Measurements from ENCODE around the gene PLD5.

PLD5 gene

DNA sequence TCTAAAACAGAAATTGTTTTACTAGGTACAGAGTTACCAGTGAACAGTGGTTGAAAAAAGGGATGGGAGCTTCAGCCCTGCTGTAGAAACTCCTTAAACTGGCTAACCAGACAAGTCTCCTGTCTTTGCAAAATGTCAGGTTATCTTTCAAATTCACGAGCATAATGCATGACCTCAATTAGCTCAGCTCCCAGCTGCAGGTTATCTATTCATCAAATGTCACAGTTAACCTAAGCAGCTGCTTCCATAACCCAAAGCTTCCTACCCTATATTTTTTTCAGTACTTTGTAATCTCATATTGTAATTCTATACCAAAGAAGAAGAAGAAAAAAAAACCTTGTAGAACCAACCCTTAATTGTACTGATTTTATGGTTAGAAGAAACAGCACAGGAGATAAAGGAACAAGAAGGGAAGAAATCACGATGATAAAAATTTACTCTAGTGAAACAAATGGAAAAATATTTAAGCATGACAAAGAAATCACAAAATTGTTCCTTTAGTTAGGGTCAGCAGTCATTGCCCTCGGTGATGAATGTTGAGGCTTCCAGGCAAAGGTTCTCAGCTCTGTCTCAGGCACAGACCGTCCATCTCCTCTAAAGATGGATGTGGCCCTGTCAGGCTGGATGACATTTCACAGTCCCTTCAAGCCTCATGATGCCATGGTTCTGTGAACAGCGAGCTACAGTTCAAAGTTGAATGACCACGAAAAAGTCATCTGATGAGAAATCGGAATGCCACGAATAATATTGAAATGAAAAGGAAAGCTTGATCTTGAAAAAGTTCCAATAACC, 95.9 kb downstream of the PLD5 start:
- DNase-seq, result no peak
- no peaks in the 10 kb centered on the region for H3K27me3 Mint-ChIP-seq (ENCODE audit: low read depth, poor library complexity)
- TF ChIP-seq, protein P1, sequence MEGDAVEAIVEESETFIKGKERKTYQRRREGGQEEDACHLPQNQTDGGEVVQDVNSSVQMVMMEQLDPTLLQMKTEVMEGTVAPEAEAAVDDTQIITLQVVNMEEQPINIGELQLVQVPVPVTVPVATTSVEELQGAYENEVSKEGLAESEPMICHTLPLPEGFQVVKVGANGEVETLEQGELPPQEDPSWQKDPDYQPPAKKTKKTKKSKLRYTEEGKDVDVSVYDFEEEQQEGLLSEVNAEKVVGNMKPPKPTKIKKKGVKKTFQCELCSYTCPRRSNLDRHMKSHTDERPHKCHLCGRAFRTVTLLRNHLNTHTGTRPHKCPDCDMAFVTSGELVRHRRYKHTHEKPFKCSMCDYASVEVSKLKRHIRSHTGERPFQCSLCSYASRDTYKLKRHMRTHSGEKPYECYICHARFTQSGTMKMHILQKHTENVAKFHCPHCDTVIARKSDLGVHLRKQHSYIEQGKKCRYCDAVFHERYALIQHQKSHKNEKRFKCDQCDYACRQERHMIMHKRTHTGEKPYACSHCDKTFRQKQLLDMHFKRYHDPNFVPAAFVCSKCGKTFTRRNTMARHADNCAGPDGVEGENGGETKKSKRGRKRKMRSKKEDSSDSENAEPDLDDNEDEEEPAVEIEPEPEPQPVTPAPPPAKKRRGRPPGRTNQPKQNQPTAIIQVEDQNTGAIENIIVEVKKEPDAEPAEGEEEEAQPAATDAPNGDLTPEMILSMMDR (IDR thresholded peaks at IDR 0.05), result no peak
- no peaks in the 10 kb centered on the region for H3K36me3 Mint-ChIP-seq (ENCODE audit: low read depth)
- no peak overlapping the region for H3K27ac Mint-ChIP-seq
- H3K4me1 Mint-ChIP-seq, result peaks cover 16% of the 10 kb centered on the region
- no peak overlapping the region for H3K4me3 Mint-ChIP-seq
- H3K9me3 Mint-ChIP-seq, result no peaks in the 10 kb centered on the region

DNA sequence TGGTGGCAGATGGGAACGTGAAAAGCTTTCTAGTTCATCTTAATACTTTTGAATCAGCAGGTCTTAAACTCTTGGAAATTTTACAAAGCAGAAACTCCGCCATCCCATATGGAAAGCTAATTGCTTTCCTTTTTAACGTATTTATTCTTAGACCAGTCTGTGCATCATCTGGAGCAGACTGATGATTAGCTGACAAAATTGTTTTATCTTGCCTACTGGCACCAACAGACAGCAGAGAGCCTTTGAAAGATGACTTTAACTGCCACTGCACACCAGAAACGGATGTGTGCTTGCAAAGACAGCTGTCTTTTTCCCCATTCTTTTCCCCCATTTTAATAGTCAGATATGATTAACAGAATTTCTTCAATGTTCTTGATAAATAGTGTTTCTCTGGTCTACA, 97.0 kb downstream of the PLD5 start:
- Mint-ChIP-seq H3K27ac (no peak overlapping the region), H3K27me3 (ENCODE audit: low read depth, poor library complexity) (no peaks in the 10 kb centered on the region), H3K9me3 (no peaks in the 10 kb centered on the region), H3K36me3 (ENCODE audit: low read depth) (no peaks in the 10 kb centered on the region), H3K4me1 (peaks cover 16% of the 10 kb centered on the region), H3K4me3 (no peak overlapping the region)
- no peak for DNase-seq
- TF ChIP-seq, protein P1 (IDR thresholded peaks at IDR 0.05), result no peak

DNA sequence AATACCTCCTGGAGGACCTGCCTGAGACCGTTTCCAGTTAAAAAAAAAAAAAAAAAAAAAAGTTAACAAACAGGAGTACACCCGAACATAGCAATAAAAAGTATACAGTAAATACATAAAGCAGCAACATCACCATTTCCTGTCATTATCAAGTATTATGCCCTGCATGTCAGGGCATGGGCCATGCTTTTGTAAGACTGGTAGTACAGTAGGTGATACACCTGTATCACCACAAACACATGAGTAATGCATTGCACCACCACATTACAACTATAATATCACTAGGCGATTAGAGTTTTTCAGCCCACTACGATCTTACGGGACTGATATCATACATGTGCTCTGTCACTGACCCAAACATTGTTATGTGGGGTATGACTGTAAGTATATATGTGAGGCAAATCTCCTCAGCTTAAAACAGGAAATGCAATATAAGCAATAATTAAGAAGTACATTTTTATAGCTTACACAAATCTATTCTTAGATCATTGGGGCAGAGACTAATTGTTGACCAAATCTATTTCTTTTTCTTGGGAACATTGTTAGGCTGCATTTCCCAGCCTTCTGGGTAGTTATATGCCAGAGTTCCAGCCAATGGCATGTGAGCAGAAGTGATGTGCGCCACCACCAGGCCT, 98.1 kb downstream of the PLD5 start:
- H3K36me3 Mint-ChIP-seq (ENCODE audit: low read depth), result no peaks in the 10 kb centered on the region
- no peak for DNase-seq
- H3K27me3 Mint-ChIP-seq (ENCODE audit: low read depth, poor library complexity), result no peaks in the 10 kb centered on the region
- H3K9me3 Mint-ChIP-seq, result no peaks in the 10 kb centered on the region
- H3K27ac Mint-ChIP-seq, result no peak overlapping the region
- peaks cover 16% of the 10 kb centered on the region for H3K4me1 Mint-ChIP-seq
- no peak overlapping the region for H3K4me3 Mint-ChIP-seq
- TF ChIP-seq, protein P1 (IDR thresholded peaks at IDR 0.05), result no peak

DNA sequence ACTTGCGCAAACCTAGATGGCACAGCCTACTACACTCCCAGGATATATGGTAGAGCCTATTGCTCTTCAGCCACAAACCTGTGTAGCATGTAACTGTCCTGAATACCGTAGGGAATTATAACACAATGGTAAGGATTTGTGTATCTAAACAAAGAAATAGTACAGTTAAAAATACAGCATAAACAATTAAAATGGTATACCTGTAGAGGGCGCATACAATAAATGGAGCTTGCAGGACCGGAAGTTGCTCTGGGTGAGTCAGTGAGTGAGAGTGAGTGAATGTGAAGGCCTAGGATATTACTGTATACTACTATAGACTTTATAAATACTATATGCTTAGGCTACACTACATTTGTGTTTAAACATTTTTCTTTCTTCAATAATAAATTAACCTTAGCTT, 99.3 kb downstream of the PLD5 start:
- Mint-ChIP-seq H3K4me3 (no peak overlapping the region), H3K9me3 (no peaks in the 10 kb centered on the region), H3K36me3 (ENCODE audit: low read depth) (no peaks in the 10 kb centered on the region), H3K27me3 (ENCODE audit: low read depth, poor library complexity) (peaks cover under 1% of the 10 kb centered on the region), H3K27ac (no peak overlapping the region), H3K4me1 (peaks cover 16% of the 10 kb centered on the region)
- TF ChIP-seq, protein P1 (IDR thresholded peaks at IDR 0.05), result no peak
- no peak for DNase-seq

DNA sequence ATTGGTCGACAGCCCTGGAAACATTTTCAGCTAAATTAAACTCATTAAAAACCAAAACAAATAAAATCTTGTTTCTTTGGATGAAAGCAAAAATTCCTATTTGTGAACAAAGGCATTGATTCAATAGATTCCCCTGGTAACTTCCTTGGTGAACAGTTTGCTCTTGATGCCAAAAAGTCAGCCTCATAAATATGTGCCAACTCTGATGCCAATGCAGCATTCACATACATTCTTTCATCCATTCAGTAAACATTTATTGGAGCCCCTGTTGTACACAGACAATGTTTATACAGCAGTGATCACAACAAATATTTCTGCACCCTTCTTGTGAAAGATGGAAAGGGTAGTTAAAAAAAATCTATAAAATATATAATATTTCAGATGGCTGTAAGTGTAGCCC, 107.8 kb downstream of the PLD5 start:
- TF ChIP-seq, protein P1 (IDR thresholded peaks at IDR 0.05), result no peak
- peaks cover 7% of the 10 kb centered on the region for H3K9me3 Mint-ChIP-seq
- no peaks in the 10 kb centered on the region for H3K4me1 Mint-ChIP-seq
- no peak overlapping the region for H3K4me3 Mint-ChIP-seq
- no peaks in the 10 kb centered on the region for H3K36me3 Mint-ChIP-seq (ENCODE audit: low read depth)
- H3K27ac Mint-ChIP-seq, result no peak overlapping the region
- DNase-seq, result no peak
- H3K27me3 Mint-ChIP-seq (ENCODE audit: low read depth, poor library complexity), result peaks cover 9% of the 10 kb centered on the region

DNA sequence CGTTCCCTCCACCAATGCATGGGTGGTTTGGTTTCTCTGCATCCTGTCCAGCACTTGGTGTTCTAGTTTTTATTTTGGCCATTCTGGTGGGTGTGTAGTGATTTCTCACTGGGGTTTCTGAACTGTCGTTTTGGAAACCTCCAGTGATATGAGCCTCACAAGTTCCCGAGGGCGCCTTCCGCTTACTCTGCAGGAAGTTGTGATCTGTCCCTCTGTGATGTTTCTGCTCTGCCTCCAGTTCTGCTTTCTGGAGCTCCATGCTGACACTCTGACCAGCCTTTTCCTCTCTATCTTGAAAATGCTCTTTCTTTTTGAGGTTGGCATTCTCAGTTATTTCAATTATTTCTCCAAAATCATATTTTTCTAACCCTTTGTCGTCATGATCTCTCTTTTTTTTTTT, 111.6 kb downstream of the PLD5 start:
- TF ChIP-seq, protein P1 (IDR thresholded peaks at IDR 0.05), result no peak
- Mint-ChIP-seq H3K4me3 (no peak overlapping the region), H3K4me1 (no peaks in the 10 kb centered on the region), H3K36me3 (ENCODE audit: low read depth) (no peaks in the 10 kb centered on the region), H3K9me3 (peaks cover 14% of the 10 kb centered on the region), H3K27ac (no peak overlapping the region), H3K27me3 (ENCODE audit: low read depth, poor library complexity) (peaks cover 12% of the 10 kb centered on the region)
- no peak for DNase-seq

All from nephron progenitor cell (in vitro differentiated cells).